HG03045 (cell line): ENCODE results near the gene KIAA0930.

Source experiments
- ATAC-seq: cut with Tn5 transposase; IDR thresholded peaks from one replicate; pipeline ENCODE4 v1.9.1; 2021; ENCODE audit warnings: mild to moderate bottlenecking, moderate library complexity; ENCODE audit not compliant: unreplicated experiment

The KIAA0930 gene

DNA sequence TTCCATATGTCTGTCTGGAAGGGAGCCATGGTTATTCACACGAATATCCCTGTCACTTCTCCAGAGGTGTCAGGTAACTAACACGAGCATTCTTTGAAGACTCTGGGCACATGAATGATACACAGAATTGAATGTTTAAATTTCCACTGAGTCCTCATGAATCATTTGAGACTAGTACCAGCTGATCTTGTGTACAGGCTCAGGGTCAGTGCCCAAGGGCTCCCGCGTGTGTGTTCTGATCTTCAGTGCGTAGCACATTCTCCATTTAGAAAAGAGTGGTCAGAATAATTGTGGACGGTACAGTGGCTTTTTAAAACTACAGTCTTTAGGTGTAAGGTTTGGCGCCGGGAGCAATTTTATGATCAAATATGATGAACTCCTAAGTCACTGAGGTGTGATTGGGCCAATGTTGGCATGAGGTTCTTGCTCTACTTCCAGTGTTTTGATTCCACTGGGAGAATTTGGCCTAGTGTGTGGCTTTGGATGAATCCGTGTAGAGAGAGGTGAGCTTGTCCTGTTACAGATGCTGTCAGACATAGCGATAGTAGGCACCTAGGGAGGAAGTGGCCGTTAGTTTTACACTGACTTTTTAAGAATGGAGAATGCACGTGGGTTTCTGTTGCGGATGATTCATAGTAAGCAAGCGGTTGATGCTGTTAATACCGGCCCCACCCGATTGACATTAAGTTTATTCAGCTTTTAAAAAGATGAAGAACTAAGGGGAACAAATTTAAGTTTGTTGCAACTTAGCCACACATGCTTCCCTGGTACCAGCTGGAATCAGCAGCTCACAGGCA lies 54.8 kb downstream of the KIAA0930 start:
- ATAC-seq: no peak

- no peak for ATAC-seq
Measured at GRCh38 chr22:45183974-45184373, 56.7 kb downstream of the KIAA0930 start.

DNA sequence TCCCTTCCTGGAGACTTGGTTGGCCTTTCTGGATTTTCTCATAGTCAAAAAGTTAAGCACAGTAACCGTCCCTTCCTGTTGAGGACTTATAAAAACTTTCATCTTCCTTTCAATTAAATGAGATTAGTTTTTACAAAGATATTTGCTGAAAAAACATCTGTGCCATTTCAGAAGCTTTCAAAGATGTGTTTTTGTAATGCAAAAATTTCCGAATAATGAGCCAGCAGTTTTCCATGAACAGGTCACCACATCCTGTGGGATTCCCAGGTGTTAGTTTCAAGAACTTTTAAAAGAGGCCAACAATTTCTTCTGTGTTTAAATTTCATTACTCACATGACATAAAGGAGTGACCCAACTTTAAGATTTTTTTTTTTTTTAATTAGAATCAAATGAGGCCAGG lies 58.9 kb downstream of the KIAA0930 start:
- ATAC-seq: no peak

GRCh38 chr22:45181240-45181639 lies 59.5 kb downstream of the KIAA0930 start:
- no peak for ATAC-seq

DNA sequence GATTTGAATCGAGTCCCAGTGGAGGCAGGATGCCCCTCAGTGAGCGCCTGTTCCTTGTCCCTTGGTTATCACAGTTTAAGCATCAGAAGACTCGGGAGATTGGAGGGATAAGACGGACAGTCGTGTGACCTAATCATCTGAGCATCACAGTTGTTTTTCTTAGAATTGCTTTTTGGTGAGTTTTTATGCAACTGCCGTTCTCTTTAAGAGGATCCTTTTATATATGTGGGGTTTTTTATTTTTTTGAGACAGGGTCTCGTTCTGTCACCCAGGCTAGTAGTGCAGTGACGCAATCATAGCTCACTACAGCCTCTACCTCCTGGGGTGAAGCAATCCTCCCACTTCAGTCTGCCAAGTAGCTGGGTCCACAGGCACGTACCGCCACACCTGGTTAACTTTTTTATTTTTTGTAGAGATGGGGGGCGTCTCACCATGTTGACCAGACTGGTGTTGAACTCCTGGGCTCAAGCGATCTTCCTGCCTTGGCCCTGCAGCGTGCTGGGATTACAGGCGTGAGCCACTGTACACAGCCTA lies 60.5 kb downstream of the KIAA0930 start:
- no peak for ATAC-seq

GRCh38 chr22:45179276-45180049 lies 61.2 kb downstream of the KIAA0930 start:
- no peak for ATAC-seq

DNA sequence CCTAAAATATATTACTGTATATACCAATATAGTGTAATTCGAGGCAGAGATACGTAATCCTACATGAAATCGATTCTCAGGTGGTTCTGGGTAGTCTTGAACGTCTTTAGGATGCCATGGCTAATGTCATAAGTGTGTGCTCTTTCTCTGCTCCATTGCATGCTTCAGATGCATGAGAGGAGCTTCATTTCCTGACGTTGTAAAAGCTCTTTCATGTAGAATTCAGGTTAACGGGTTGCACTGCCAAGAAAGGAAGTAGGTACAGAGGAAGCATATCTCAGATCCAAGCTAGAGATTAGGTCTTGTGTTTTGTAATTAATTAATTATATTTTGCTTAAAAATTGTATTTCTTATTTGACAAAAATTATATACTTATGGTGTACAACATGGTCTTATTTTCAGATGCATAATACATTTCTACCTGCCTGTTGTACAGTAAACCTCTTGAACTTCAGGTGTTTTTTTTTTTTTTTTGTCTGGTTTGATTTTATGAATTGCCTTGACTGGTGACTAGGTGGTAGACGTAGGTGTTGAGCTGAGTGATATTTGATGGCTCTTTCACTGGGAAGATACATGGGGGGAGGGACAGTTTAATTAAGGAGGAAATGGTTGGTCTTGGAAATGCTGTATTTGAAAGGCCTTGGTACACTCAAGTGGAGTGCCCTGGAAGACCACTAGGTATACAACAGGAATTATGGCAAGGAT lies 67.7 kb downstream of the KIAA0930 start:
- no peak for ATAC-seq

DNA sequence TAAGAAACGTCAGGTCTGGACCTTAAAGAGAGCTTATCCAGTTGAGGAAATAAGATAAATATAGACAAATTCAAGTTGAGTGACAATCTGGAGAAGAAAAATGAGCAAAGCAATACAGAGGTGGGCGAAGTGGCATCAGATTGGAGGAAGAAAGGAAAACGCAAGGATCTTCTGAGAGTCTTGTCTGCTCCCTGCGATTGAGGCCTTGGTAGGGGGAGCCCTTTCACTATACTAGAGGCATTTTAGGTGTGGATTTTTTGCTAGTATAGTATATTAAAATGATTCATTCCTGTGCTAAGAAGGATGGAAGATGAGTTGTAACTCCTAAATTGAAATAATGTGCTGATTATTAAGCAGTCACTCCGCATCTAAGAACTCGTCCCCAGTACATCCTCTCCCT lies 68.9 kb downstream of the KIAA0930 start:
- no peak for ATAC-seq

- ATAC-seq: no peak
Measured at GRCh38 chr22:45169591-45170466, 70.9 kb downstream of the KIAA0930 start.

GRCh38 chr22:45166932-45167331 lies 73.8 kb downstream of the KIAA0930 start:
- no peak for ATAC-seq

DNA sequence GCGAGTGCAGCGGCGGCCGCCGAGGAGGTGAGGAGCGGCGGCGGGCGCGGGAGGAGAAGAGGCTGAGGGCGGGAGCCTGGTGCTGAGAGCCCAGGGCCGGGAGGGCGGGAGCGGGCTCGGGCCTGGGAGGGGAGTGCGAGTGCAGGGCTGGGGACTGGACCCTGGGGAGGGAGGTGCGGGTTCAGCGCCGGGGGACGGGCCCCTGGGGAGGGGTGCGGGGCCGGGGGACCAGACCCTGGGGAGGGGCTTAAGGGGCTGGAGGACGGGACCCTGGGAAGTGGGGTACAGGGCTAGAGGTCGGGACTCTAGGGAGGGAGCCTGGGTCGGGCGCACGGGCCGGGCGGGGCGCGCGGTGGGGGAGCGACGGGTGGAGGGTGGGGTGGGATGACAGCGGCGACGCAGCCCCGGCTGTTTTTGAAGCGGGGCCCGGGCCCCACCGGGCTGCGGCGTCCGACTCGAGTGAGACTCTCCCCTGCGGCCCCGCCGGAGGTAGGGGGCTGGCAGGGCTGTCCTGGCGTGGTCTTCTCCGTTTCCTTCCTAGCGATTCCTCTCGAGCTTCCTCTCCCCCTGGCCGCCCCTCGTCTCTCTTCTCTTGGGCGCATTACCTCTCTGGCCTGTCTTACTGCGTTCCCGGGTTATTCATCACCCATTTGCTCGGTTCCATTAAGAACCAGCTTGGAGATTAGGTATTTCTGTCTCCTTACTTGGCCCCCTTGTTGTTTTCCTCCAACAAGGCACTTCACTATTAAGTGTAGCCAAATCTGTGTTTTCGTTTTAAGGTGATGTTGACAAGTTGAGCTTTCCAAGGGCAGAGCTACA lies 76.2 kb downstream of the KIAA0930 start:
- ATAC-seq: peak; percentile 25

- ATAC-seq: peak; percentile 78
Measured at GRCh38 chr22:45163451-45164269, 77.0 kb downstream of the KIAA0930 start, which contains the start of gene NUP50. Gene NUP50 (plus strand): TSS chr22:45163925. CDS start chr22:45168178, 4,253 bp downstream.

DNA sequence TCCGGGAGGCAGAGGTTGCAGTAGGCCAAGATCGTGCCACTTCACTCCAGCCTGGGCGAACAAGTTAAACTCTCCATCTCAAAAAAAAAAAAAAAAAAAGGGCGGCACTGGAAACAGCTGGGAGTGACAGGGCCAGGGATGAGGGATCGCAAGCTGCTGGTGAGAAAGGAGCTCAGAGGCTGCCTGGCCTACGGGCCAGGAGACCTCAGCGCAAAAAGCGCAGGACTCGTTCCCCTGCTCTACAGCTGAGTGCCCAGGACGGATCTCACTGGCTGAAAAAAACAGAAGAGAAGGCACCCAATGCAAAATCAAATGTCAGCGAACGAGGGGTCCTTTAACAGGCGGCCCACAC lies 77.6 kb downstream of the KIAA0930 start:
- peak; percentile 14 for ATAC-seq

GRCh38 chr22:45162531-45162930 lies 78.2 kb downstream of the KIAA0930 start:
- no peak for ATAC-seq

DNA sequence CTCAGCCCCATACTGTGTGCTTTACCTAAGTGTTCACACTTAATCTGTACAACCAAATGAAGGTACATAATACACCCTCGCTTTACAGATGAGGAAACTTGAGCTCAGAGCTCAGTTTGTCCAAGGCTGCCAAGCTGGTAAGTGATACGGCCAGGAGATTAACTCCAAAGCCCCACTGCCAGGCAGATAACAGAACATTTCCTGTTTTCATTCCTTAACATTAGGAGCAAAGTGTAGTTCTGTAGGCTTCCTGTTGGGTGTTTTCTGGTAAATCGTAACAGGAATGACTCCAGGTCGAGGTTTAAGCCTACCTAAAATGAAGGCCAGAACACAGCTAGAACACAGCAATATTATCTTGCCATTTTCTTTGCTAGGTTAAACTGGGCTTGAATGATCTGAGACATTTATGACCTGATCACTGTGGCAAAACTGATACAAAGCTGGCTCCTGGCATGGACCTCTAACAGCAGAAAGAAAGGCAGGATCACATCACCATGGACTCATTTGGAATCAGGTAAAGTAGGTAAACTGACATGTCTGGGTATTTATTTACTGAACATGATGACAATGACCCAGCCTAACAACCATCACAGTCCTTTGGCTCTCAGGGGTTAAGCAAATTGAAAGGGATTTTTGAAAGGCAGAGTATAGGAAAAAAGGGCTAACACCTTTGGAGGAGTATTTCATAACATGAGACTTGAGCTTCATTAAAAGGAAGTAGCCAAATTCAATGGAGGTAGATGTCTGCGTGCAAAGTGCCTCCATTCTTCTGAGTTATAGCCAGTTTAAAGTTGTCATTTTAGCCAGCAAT lies 80.8 kb downstream of the KIAA0930 start:
- ATAC-seq: no peak

GRCh38 chr22:45157907-45158306 lies 82.8 kb downstream of the KIAA0930 start:
- ATAC-seq: no peak

DNA sequence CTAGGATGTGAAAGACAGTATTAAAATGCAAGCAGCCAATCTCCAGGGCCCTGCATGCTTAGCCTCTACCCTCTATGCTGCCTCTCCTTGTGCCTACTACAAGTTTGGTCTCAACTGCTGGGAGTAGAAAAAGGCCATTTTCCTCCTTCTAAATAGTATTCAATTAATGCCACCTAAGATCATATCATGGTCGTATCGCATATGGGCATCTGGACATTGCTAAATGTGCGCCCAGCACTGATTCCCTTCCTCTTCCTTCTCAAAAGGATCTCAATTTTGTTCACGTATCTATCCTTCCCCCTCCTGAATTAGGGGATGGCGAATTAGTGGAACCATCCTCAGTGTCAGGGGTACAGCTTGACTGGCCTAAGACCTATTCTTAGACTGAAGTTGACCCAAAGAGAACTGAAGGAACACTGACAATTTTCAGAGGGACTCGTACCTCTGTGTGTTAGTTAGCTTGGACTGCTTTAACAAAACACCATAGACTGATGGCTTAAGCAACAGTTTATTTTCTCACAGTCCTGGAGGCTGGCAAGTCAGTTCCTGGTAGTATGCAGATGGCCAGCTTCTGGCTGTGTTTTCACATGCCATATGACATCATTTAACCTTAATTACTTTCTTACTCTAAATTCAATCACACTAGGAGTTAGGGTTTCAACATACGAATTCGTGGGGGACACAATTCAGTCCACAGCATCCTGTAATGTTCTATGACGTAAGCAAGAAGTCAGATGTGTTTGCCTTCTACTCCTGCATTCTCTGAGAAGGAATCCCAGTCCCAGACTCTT lies 85.4 kb downstream of the KIAA0930 start:
- no peak for ATAC-seq
